PC-9 (cell line): ENCODE results near the gene C14orf93. TPM values are rescaled to one million over a fixed set of nuclear protein-coding genes. Genes with fewer than 3 reads are reported as not detected.

Experiments used
- BruUV-seq: library from RNA; stranded (reverse); fragments of 400-500 nt; replicated peaks from 2 replicates; lab custom pipeline; 2021; lab: Mats Ljungman, UMichigan
- CTCF ChIA-PET: fragments of 300-600 bp; sonication (Branson Sonifier 250); formaldehyde crosslinking; loops from one replicate; lab custom pipeline; 2022; ENCODE audit warnings: antibody characterized with exemption; lab: Charles Lee
- POLR2A ChIA-PET: fragments of 300-600 bp; sonication (Branson Sonifier 250); formaldehyde crosslinking; loops from one replicate; lab custom pipeline; 2022; ENCODE audit warnings: antibody characterized with exemption; ENCODE audit not compliant: unreplicated experiment; lab: Charles Lee
- DNase-seq, 2 experiments: peaks; one replicate each; pipeline versions ENCODE4 v3.0.0 to v3.0.0-alpha.2; 2015 to 2022; ENCODE audit warnings: mixed read lengths in 1 of 2
- H2AFZ ChIP-seq: fragments of 200-600 bp; sonication (generic); 2 replicates; pipeline ENCODE4 v1.8.1; 2017; ENCODE audit warnings: antibody characterized with exemption
- H3F3A ChIP-seq: fragments of 200-600 bp; sonication (generic); 2 replicates; pipeline ENCODE4 v1.8.1; 2017; ENCODE audit warnings: antibody characterized with exemption, mild to moderate bottlenecking, low read depth; ENCODE audit not compliant: insufficient read depth
- H3K27ac ChIP-seq: fragments of 200-600 bp; sonication (generic); 2 replicates; pipeline ENCODE4 v1.6.1; 2016; ENCODE audit warnings: mixed run types
- H3K27me3 ChIP-seq: fragments of 200-600 bp; sonication (generic); 2 replicates; pipeline ENCODE4 v1.6.1; 2016; ENCODE audit warnings: low read depth, mixed run types; ENCODE audit not compliant: insufficient read depth
- H3K36me3 ChIP-seq: fragments of 200-600 bp; sonication (generic); 2 replicates; pipeline ENCODE4 v1.6.1; 2016; ENCODE audit warnings: low read depth, mixed run types
- H3K4me1 ChIP-seq: fragments of 200-600 bp; sonication (generic); replicated peaks from 2 replicates; pipeline ENCODE4 v1.6.1; 2016; ENCODE audit warnings: mixed run types; ENCODE audit not compliant: insufficient read depth
- H3K4me2 ChIP-seq: fragments of 200-600 bp; sonication (generic); 2 replicates; pipeline ENCODE4 v1.6.1; 2017; ENCODE audit warnings: mixed run types
- H3K4me3 ChIP-seq: fragments of 200-600 bp; sonication (generic); 2 replicates; pipeline ENCODE4 v1.6.1; 2016; ENCODE audit warnings: mixed run types
- H3K79me2 ChIP-seq: fragments of 200-600 bp; sonication (generic); 2 replicates; pipeline ENCODE4 v1.6.1; 2017; ENCODE audit warnings: low read depth, mixed run types
- H3K9me2 ChIP-seq: fragments of 200-600 bp; sonication (generic); 2 replicates; pipeline ENCODE4 v1.8.1; 2017; ENCODE audit warnings: mild to moderate bottlenecking; ENCODE audit not compliant: insufficient read depth
- H3K9me3 ChIP-seq: fragments of 200-600 bp; sonication (generic); 2 replicates; pipeline ENCODE4 v1.8.1; 2016; ENCODE audit warnings: low read depth; ENCODE audit not compliant: insufficient read depth
- H4K20me1 ChIP-seq: fragments of 200-600 bp; sonication (generic); 2 replicates; pipeline ENCODE4 v1.8.1; 2017; ENCODE audit not compliant: insufficient read depth
- CTCF ChIP-seq: fragments of 200-600 bp; sonication (generic); conservative IDR thresholded peaks from 2 replicates; pipeline ENCODE4 v1.6.1; 2017; ENCODE audit warnings: mixed run types, antibody characterized with exemption, mild to moderate bottlenecking, moderate library complexity
- EZH2 ChIP-seq: fragments of 200-600 bp; sonication (generic); IDR thresholded peaks from 2 replicates; pipeline ENCODE4 v1.8.0; 2017; ENCODE audit warnings: antibody characterized with exemption, low read depth
- intact Hi-C: fragments of 100-400 bp; cut with micrococcal nuclease; formaldehyde crosslinking; loops from one replicate; pipeline ENCODE4 v1.10.0; 2022; ENCODE audit not compliant: unreplicated experiment
- total RNA-seq: library from RNA; stranded (reverse); gene quantifications from 2 replicates; pipeline ENCODE4 v1.2.3, GENCODE V29; 2021

C14orf93 gene
- total RNA-seq, 1 experiment from 2014 or later: 13.9 TPM

- no peak overlapping the region for H3K27ac ChIP-seq
- H3F3A ChIP-seq: no peaks in the 10 kb centered on the region
- BruUV-seq: no TSS peak
- CTCF ChIA-PET: no interaction called here
- no peaks in the 10 kb centered on the region for H3K9me2 ChIP-seq
- H3K4me2 ChIP-seq: no peak overlapping the region
- no peaks in the 10 kb centered on the region for H3K9me3 ChIP-seq
- no peaks in the 10 kb centered on the region for H3K4me1 ChIP-seq
- H3K36me3 ChIP-seq: no peaks in the 10 kb centered on the region
- no peak for TF ChIP-seq CTCF
- H4K20me1 ChIP-seq: no peaks in the 10 kb centered on the region
- DNase-seq: no peak
- intact Hi-C loops: no loop called here
- H3K27me3 ChIP-seq: no peaks in the 10 kb centered on the region
- H2AFZ ChIP-seq: no peak overlapping the region
- no peak overlapping the region for H3K4me3 ChIP-seq
- POLR2A ChIA-PET: no interaction called here
- H3K79me2 ChIP-seq: no peaks in the 10 kb centered on the region
These were observed 11.5 kb upstream of the C14orf93 start for GRCh38 chr14:23021434-23021833.

GRCh38 chr14:23020143-23021128 lies 10.5 kb upstream of the C14orf93 start:
- Histone ChIP-seq H3K4me1 (no peaks in the 10 kb centered on the region), H3K79me2 (no peaks in the 10 kb centered on the region), H3K9me2 (no peaks in the 10 kb centered on the region), H3K27me3 (no peaks in the 10 kb centered on the region), H3K4me3 (no peak overlapping the region), H3K36me3 (no peaks in the 10 kb centered on the region), H3F3A (no peaks in the 10 kb centered on the region), H4K20me1 (no peaks in the 10 kb centered on the region), H3K9me3 (no peaks in the 10 kb centered on the region), H3K4me2 (no peak overlapping the region), H3K27ac (no peak overlapping the region), H2AFZ (no peak overlapping the region)
- CTCF ChIA-PET: no interaction called here
- POLR2A ChIA-PET: no interaction called here
- BruUV-seq: no TSS peak
- no peak for TF ChIP-seq EZH2
- TF ChIP-seq CTCF: no peak
- intact Hi-C loops: no loop called here
- no peak for DNase-seq

DNA sequence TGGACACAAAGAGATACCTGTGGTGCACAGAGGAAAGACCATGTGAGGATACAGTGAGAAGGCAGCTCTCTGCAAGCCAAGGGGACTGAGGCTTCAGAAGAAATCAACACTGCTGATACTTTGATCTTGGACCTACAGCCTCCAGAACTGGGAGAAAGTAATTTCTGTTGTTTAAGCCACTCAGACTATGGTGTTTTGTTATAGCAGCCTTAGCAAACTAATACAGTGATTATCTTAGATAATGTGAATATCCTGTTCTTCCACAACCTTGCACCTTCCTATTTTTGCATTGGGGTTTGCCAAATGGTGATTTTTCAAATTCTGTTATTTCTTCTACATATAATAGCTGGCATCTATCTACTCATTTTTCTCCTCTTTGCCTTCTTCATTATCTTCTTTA lies 8.2 kb upstream of the C14orf93 start:
- POLR2A ChIA-PET: no interaction called here
- BruUV-seq: no TSS peak

More for the DNA sequence above, 8.2 kb upstream of the C14orf93 start:
- intact Hi-C loops: no loop called here
- no peaks in the 10 kb centered on the region for H3K9me3 ChIP-seq
- H3K4me1 ChIP-seq: no peaks in the 10 kb centered on the region
- no peaks in the 10 kb centered on the region for H3K27me3 ChIP-seq
- no peak overlapping the region for H2AFZ ChIP-seq
- no peak overlapping the region for H3K27ac ChIP-seq
- H4K20me1 ChIP-seq: no peaks in the 10 kb centered on the region
- CTCF ChIA-PET: no interaction called here
- no peak overlapping the region for H3K4me3 ChIP-seq
- no peaks in the 10 kb centered on the region for H3K36me3 ChIP-seq
- H3F3A ChIP-seq: no peaks in the 10 kb centered on the region
- TF ChIP-seq EZH2: no peak
- TF ChIP-seq CTCF: no peak
- H3K4me2 ChIP-seq: no peak overlapping the region
- no peaks in the 10 kb centered on the region for H3K9me2 ChIP-seq
- H3K79me2 ChIP-seq: no peaks in the 10 kb centered on the region
- DNase-seq: no peak
